GM12875 (cell line): Measurements from ENCODE around the gene CDH19.

Source experiments
- H3K4me3 ChIP-seq: one replicate; pipeline ENCODE4 v1.5.1; 2011; ENCODE audit warnings: low read depth, low read length, control low read depth
- CTCF ChIP-seq: IDR thresholded peaks from 2 replicates; pipeline ENCODE4 v1.5.1; 2011; ENCODE audit warnings: low read depth, mild to moderate bottlenecking, control low read depth, inconsistent platforms, low read length, moderate library complexity, borderline replicate concordance; ENCODE audit not compliant: insufficient read depth

The CDH19 gene

GRCh38 chr18:66603941-66604627 is at the start of gene CDH19:
Gene CDH19, minus strand, starts transcription at chr18:66604090. Its CDS starts 31,886 bp downstream, at chr18:66572204.
- no peak within 1 kb of the TSS for H3K4me3 ChIP-seq
- no peak for TF ChIP-seq CTCF

GRCh38 chr18:66647671-66648070 is 43.8 kb upstream of the CDH19 start:
- no peak overlapping the region for H3K4me3 ChIP-seq
- no peak for TF ChIP-seq CTCF

- TF ChIP-seq CTCF: no peak
- no peak overlapping the region for H3K4me3 ChIP-seq
Measured at GRCh38 chr18:66646609-66647008, 42.7 kb upstream of the CDH19 start.

- H3K4me3 ChIP-seq: no peak overlapping the region
- TF ChIP-seq CTCF: no peak
Measured at GRCh38 chr18:66645983-66646382, 42.1 kb upstream of the CDH19 start.

GRCh38 chr18:66641056-66641455 is 37.2 kb upstream of the CDH19 start:
- no peak overlapping the region for H3K4me3 ChIP-seq
- TF ChIP-seq CTCF: no peak

- TF ChIP-seq CTCF: no peak
Measured at GRCh38 chr18:66640431-66640830, 36.5 kb upstream of the CDH19 start.

GRCh38 chr18:66638856-66639629 is 35.2 kb upstream of the CDH19 start:
- H3K4me3 ChIP-seq: no peak overlapping the region
- no peak for TF ChIP-seq CTCF

More at GRCh38 chr18:66640431-66640830, 36.5 kb upstream of the CDH19 start:
- H3K4me3 ChIP-seq: no peak overlapping the region
